HepG2 (cell line): ENCODE measurements around the gene SLC22A23. TPM values are rescaled to one million over a fixed set of nuclear protein-coding genes. Genes with fewer than 3 reads are reported as not detected.

Source experiments
- ATAC-seq: fragments of 200-7000 bp; cut with Tn5 transposase; 3 replicates; pipeline ENCODE4 v1.9.1; 2020; ENCODE audit warnings: mild to moderate bottlenecking, moderate library complexity
- BruUV-seq: library from RNA; stranded (reverse); fragments of 400-500 nt; replicated peaks from 2 replicates; lab custom pipeline; 2021; lab: Mats Ljungman, UMichigan
- CTCF ChIA-PET: fragments of 300-600 bp; formaldehyde crosslinking; extraction: SDS; loops from one replicate; lab custom pipeline; 2021; ENCODE audit warnings: low total read pairs, inconsistent platforms, low intra/inter-chr PET ratio; lab: Yijun Ruan, JAX
- POLR2A ChIA-PET: fragments of 350-600 bp; sonication (Branson Sonifier 250); formaldehyde crosslinking; loops from one replicate; lab custom pipeline; 2020; ENCODE audit warnings: antibody characterized with exemption, inconsistent platforms; lab: Yijun Ruan, JAX
- DNase-seq: peaks from one replicate; pipeline ENCODE4 v3.0.0-alpha.2; 2015; ENCODE audit warnings: low spot score
- FAIRE-seq: peaks from 3 replicates; lab custom pipeline; 2011; peaks lifted over from hg19 to GRCh38; lab: Jason Lieb, UNC
- H2AFZ ChIP-seq: one replicate; pipeline ENCODE4 v1.6.1; 2011; ENCODE audit warnings: low read length, inconsistent platforms
- H3K27ac ChIP-seq: fragments of 300-600 bp; 3 replicates; pipeline ENCODE4 v1.8.0; 2011; ENCODE audit warnings: mixed run types, mild to moderate bottlenecking, mixed read lengths, low read length, inconsistent platforms; ENCODE audit not compliant: insufficient read depth; ENCODE audit errors: extremely low read length
- H3K27me3 ChIP-seq, 2 experiments: fragments of 200-600 bp in 1 of 2; 2 replicates in 1 of 2; 3 replicates in 1 of 2; pipeline versions ENCODE4 v1.6.0 to v1.8.0; 2011; ENCODE audit warnings: low read length in 2 of 2, mild to moderate bottlenecking in 2 of 2, moderate library complexity in 2 of 2, inconsistent platforms in 1 of 2; ENCODE audit not compliant: insufficient read depth in 2 of 2, control insufficient read depth in 1 of 2
- H3K36me3 ChIP-seq, 2 experiments: fragments of 200-600 bp in 1 of 2; replicated peaks in 1 of 2; 2 replicates in 1 of 2; 3 replicates in 1 of 2; pipeline versions ENCODE4 v1.5.1 to v1.8.0; 2011; ENCODE audit warnings: low read length in 2 of 2, inconsistent platforms in 1 of 2; ENCODE audit not compliant: insufficient read depth in 2 of 2, control insufficient read depth in 1 of 2
- H3K4me1 ChIP-seq: 2 replicates; pipeline ENCODE4 v1.5.1; 2012; ENCODE audit warnings: low read length, inconsistent platforms; ENCODE audit not compliant: insufficient read depth
- H3K4me2 ChIP-seq: 2 replicates; pipeline ENCODE4 v1.6.0; 2011; ENCODE audit warnings: low read depth, low read length, inconsistent platforms
- H3K4me3 ChIP-seq, 3 experiments: fragments of 200-600 bp in 1 of 3; sonication (generic), shearing (Covaris generic) in 1 of 3; replicated peaks in 1 of 3; 2 replicates each; pipeline ENCODE4 v1.5.1; 2011 to 2016; ENCODE audit warnings: low read length in 3 of 3, inconsistent platforms in 2 of 3, low read depth in 2 of 3, mild to moderate bottlenecking in 2 of 3, control low read depth in 1 of 3, mixed read lengths in 1 of 3; ENCODE audit not compliant: insufficient read depth in 1 of 3
- H3K79me2 ChIP-seq: one replicate; pipeline ENCODE4 v1.6.1; 2011; ENCODE audit warnings: low read length, inconsistent platforms; ENCODE audit not compliant: insufficient read depth
- H3K9ac ChIP-seq: 2 replicates; pipeline ENCODE4 v1.6.0; 2011; ENCODE audit warnings: mild to moderate bottlenecking, low read depth, low read length, inconsistent platforms; ENCODE audit not compliant: insufficient read depth
- H3K9me3 ChIP-seq: 2 replicates; pipeline ENCODE4 v1.5.1; 2012; ENCODE audit warnings: mild to moderate bottlenecking, low read length
- H4K20me1 ChIP-seq: 2 replicates; pipeline ENCODE4 v1.6.0; 2011; ENCODE audit warnings: inconsistent platforms, mild to moderate bottlenecking, low read length, moderate library complexity; ENCODE audit not compliant: insufficient read depth
- ESRRA ChIP-seq: sonication (generic); formaldehyde crosslinking; IDR thresholded peaks from 2 replicates; pipeline ENCODE4 v1.5.1; 2020; ENCODE audit warnings: mild to moderate bottlenecking, low read depth, missing genetic modification reagents
- ETS1 ChIP-seq: sonication (generic); formaldehyde crosslinking; IDR thresholded peaks from 2 replicates; pipeline ENCODE4 v1.4.0; 2020; ENCODE audit warnings: missing genetic modification reagents
- HNF4A ChIP-seq: sonication (generic); formaldehyde crosslinking; IDR thresholded peaks from 2 replicates; pipeline ENCODE4 v1.4.0; 2020; ENCODE audit warnings: missing genetic modification reagents
- MEF2D ChIP-seq: sonication (generic); formaldehyde crosslinking; IDR thresholded peaks from 2 replicates; pipeline ENCODE4 v1.5.1; 2020; ENCODE audit warnings: mild to moderate bottlenecking, missing genetic modification reagents
- PCBP1 ChIP-seq: fragments of 200-400 bp; formaldehyde crosslinking; IDR thresholded peaks from 2 replicates; pipeline ENCODE4 v1.6.1; 2017; ENCODE audit warnings: mild to moderate bottlenecking, low read depth, low read length, borderline replicate concordance
- POLR2A ChIP-seq, 2 experiments: IDR thresholded peaks; 2 replicates each; pipeline ENCODE4 v1.6.1; 2011; ENCODE audit warnings: low read depth in 2 of 2, low read length in 2 of 2, mild to moderate bottlenecking in 1 of 2, moderate library complexity in 1 of 2; ENCODE audit not compliant: insufficient read depth in 1 of 2
- RERE ChIP-seq: IDR thresholded peaks from 2 replicates; pipeline ENCODE4 v1.6.1; 2016; ENCODE audit warnings: low read depth, missing genetic modification reagents, missing compliant biosample characterization
- SOX6 ChIP-seq, 2 experiments: fragments of 450-650 bp in 1 of 2; sonication (generic) in 1 of 2; formaldehyde crosslinking in 1 of 2; IDR thresholded peaks; 2 replicates each; pipeline versions ENCODE4 v1.4.0 to v1.6.1; 2017 to 2020; ENCODE audit warnings: antibody characterized with exemption in 1 of 2, mild to moderate bottlenecking in 1 of 2, missing genetic modification reagents in 1 of 2
- TAF1 ChIP-seq: sonication (generic); formaldehyde crosslinking; IDR thresholded peaks from 2 replicates; pipeline ENCODE4 v1.4.0; 2020; ENCODE audit warnings: missing genetic modification reagents
- ZNF235 ChIP-seq: sonication (generic); formaldehyde crosslinking; IDR thresholded peaks from 2 replicates; pipeline ENCODE4 v1.8.1; 2023; ENCODE audit warnings: mild to moderate bottlenecking, missing genetic modification reagents, borderline replicate concordance
- ZNF687 ChIP-seq: sonication (generic); formaldehyde crosslinking; IDR thresholded peaks from 2 replicates; pipeline ENCODE4 v1.5.1; 2020; ENCODE audit warnings: mild to moderate bottlenecking, missing genetic modification reagents, moderate library complexity
- ZSCAN30 ChIP-seq: sonication (generic); formaldehyde crosslinking; IDR thresholded peaks from 2 replicates; pipeline ENCODE4 v1.5.0; 2020; ENCODE audit warnings: mild to moderate bottlenecking, missing genetic modification reagents
- WGBS: methylation state at CpG from one replicate; pipeline ENCODE4 v1.1.6; 2017; ENCODE audit warnings: low lambda C conversion rate; 5-methylcytosine and 5-hydroxymethylcytosine counted together
- in situ Hi-C: cut with HindIII; loops from 2 replicates; pipeline ENCODE4 v1.10.0; 2017; ENCODE audit warnings: low pct_unique_long_range_greater_than_20kb; ENCODE audit not compliant: extremely low pct_ligation_motif_present
- intact Hi-C: fragments of 100-400 bp; cut with micrococcal nuclease; formaldehyde crosslinking; loops from one replicate; pipeline ENCODE4 v1.10.0; 2022; ENCODE audit not compliant: unreplicated experiment
- polyA plus RNA-seq, 8 experiments: library from polyadenylated mRNA; depleted of rRNA in 3 of 8; stranded (reverse) in 7 of 8; unstranded in 1 of 8; fragments of >200 nt; fragmentation: Illumina TruSeq in 4 of 8; extraction: Trizol in 4 of 8; gene quantifications; 2 replicates each; pipeline versions ENCODE4 v1.2.1 to v1.2.3, GENCODE V29; 2011 to 2016; ENCODE audit warnings: low read depth in 4 of 8, missing spikeins in 1 of 8, mixed read lengths in 1 of 8; ENCODE audit not compliant: insufficient read depth in 1 of 8
- total RNA-seq, 5 experiments: library from RNA; depleted of rRNA; stranded (reverse); fragments of >200 nt; fragmentation: Illumina TruSeq; extraction: Trizol; gene quantifications; 2 replicates each; pipeline ENCODE4 v1.2.3, GENCODE V29; 2016; ENCODE audit warnings: low read depth in 1 of 5

Gene SLC22A23
- total and polyA plus RNA-seq, 2 of the 13 experiments (the other 11 are each of a cell fraction or from before 2014, with no cell fraction given): 11.8 to 17.5 TPM

- TF ChIP-seq RERE (CRISPR knock-in tag) (no peak), ZSCAN30 (CRISPR knock-in tag) (no peak), MEF2D (CRISPR knock-in tag) (no peak), POLR2A (IDR thresholded peaks at IDR 0.05; ENCODE audit: insufficient read depth in 1 of 2, low read depth in 2 of 2, low read length in 2 of 2) (no peak)
Measured at GRCh38 chr6:3299221-3299620, 157.6 kb downstream of the SLC22A23 start (continued).

- Histone ChIP-seq H4K20me1 (no peaks in the 10 kb centered on the region), H3K4me2 (no peak overlapping the region), H3K27ac (no peak overlapping the region), H3K27me3 (no peaks in the 10 kb centered on the region), H3K36me3 (peaks cover 35 to 65% of the 10 kb centered on the region in 2 experiments), H3K9ac (no peak overlapping the region), H3K9me3 (no peaks in the 10 kb centered on the region), H2AFZ (no peak overlapping the region), H3K79me2 (no peaks in the 10 kb centered on the region), H3K4me3 (no peak overlapping the region), H3K4me1 (peaks cover 11% of the 10 kb centered on the region)
- intact Hi-C loops (loop anchor here (5.0 kb wide), 1 partner anchor 154 kb away; no protein-coding TSS in a partner anchor), in situ Hi-C loops (loop anchor here (25.0 kb wide), 1 partner anchor 689 kb away; no protein-coding TSS in a partner anchor)
- DNase-seq: no peak
- BruUV-seq: no TSS peak
- no peak for ATAC-seq
- ChIA-PET POLR2A (no interaction called here), CTCF (no interaction called here)
- 92% methylated on average over 11 of the region's 11 CpGs for WGBS
- FAIRE-seq: no peak
- TF ChIP-seq TAF1 (no peak), ZNF687 (peak; percentile 40), PCBP1 (no peak), ESRRA (CRISPR knock-in tag) (peak; percentile 45; the same call in 1 of the 2 replicates), ETS1 (CRISPR knock-in tag) (no peak), SOX6 (IDR thresholded peaks at IDR 0.05) (no peak), SOX6 (CRISPR knock-in tag; IDR thresholded peaks at IDR 0.05) (0 out of 2 replicates have a peak, but pooled peaks have one; percentile 3), HNF4A (0 out of 2 replicates have a peak, but pooled peaks have one; percentile 6), ZNF235 (CRISPR knock-in tag) (no peak)
Measured at GRCh38 chr6:3297909-3298308, 158.9 kb downstream of the SLC22A23 start.
